Stomach (tissue), 9 donors: ENCODE results near the gene KRT4. TPM values are rescaled to one million over a fixed set of nuclear protein-coding genes. Genes with fewer than 3 reads are reported as not detected.

Experiments used
- DNase-seq, 2 donors: peaks; one replicate each; pipeline versions ENCODE4 v3.0.0 to v3.0.0-alpha.2; 2013 to 2019
- H3K27ac ChIP-seq, 5 donors: fragments of 200-600 bp in 4 of 5; sonication (generic) in 4 of 5; one replicate each; pipeline ENCODE4 v1.5.1; 2013 to 2019; ENCODE audit warnings: mild to moderate bottlenecking in 1 of 5, moderate library complexity in 1 of 5
- H3K27me3 ChIP-seq, 3 donors: fragments of 200-600 bp; sonication (generic); one replicate each; pipeline ENCODE4 v1.5.1; 2017 to 2019; ENCODE audit warnings: mixed run types in 1 of 3
- H3K36me3 ChIP-seq, 4 donors: fragments of 200-600 bp; sonication (generic); 1 replicate in 3 of 4; 2 replicates in 1 of 4; pipeline ENCODE4 v1.5.1; 2016 to 2019
- H3K4me1 ChIP-seq, 4 donors: fragments of 200-600 bp; sonication (generic); one replicate each; pipeline ENCODE4 v1.5.1; 2016 to 2019
- H3K4me3 ChIP-seq, 4 donors: fragments of 200-600 bp; sonication (generic) in 3 of 4; one replicate each; pipeline ENCODE4 v1.5.1; 2016 to 2019; ENCODE audit warnings: mild to moderate bottlenecking in 1 of 4
- H3K9me3 ChIP-seq, 4 donors: fragments of 200-600 bp; sonication (generic); one replicate each; pipeline ENCODE4 v1.5.1; 2016 to 2019
- EP300 ChIP-seq: sonication (generic); formaldehyde crosslinking; IDR thresholded peaks from one replicate; pipeline ENCODE4 v1.6.1; 2017; ENCODE audit warnings: antibody characterized with exemption
- POLR2A ChIP-seq, 4 donors: fragments of 450-650 bp; IDR thresholded peaks; one replicate each; pipeline ENCODE4 v1.6.1; 2016; ENCODE audit warnings: antibody characterized with exemption in 4 of 4, control low read depth in 2 of 4, mild to moderate bottlenecking in 1 of 4, moderate library complexity in 1 of 4
- POLR2AphosphoS5 ChIP-seq, 3 donors: sonication (generic); formaldehyde crosslinking; IDR thresholded peaks; one replicate each; pipeline ENCODE4 v1.6.1; 2016; ENCODE audit warnings: antibody characterized with exemption in 3 of 3
- WGBS, 5 donors: extraction: QIAGEN DNeasy Blood & Tissue Kit in 3 of 5; methylation state at CpG; one replicate each; pipeline versions ENCODE4 v1.1.5 to v1.1.7; 2013 to 2018; 5-methylcytosine and 5-hydroxymethylcytosine counted together
- intact Hi-C: fragments of 100-400 bp; cut with DNase I; formaldehyde crosslinking; loops from one replicate; pipeline ENCODE4 v1.15.1; 2023; ENCODE audit warnings: low total_unique reads
- polyA plus RNA-seq, 3 donors: library from polyadenylated mRNA; stranded (reverse); fragments of 200-250 nt; gene quantifications; one replicate each; pipeline ENCODE4 v1.2.3, GENCODE V29; 2013
- total RNA-seq, 5 donors: library from RNA; depleted of rRNA; stranded (reverse); fragments of >200 nt; gene quantifications; one replicate each; pipeline versions ENCODE4 v1.1.0 to v1.2.3, GENCODE V29; 2014 to 2016
- TF ChIP-seq, protein P1 (sequence below), 7 experiments: fragments of 450-650 bp in 4 of 7; fragments of 200-600 bp in 3 of 7; sonication (generic) in 3 of 7; IDR thresholded peaks; one replicate each; pipeline ENCODE4 v1.5.1; 2016 to 2019; ENCODE audit warnings: antibody characterized with exemption in 7 of 7, control low read depth in 2 of 7, mild to moderate bottlenecking in 1 of 7
- donor health status: healthy with polysubstance abuse.
- donor health status: Bipolar disorder and iron deficiency.
- donor health status: healthy.

Gene KRT4
- total and polyA plus RNA-seq, 8 donors, result 5.1 to 2,693 (median 11.2) TPM; not detected in 4

DNA sequence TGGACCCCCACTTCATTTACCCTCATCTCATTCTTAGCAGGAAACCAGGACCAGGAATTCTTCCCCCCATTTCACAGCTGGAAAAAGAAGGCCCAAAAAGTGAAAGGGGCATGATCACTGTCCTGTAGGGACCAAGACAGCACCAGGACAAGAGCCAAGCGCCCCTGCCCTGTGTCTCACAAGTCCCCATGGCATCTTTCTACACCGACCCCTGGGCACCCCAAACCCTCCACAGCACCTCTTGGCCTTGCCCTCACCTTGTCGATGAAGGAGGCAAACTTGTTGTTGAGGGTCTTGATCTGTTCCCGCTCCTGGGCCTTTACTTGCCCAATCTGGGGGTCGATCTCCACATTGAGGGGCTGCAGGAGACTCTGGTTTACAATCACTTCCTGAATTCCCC is 37.5 kb downstream of the KRT4 start:
- Histone ChIP-seq H3K36me3 (no peaks in the 10 kb centered on the region), H3K4me3 (no peak overlapping the region), H3K27ac (no peak overlapping the region), H3K9me3 (no peaks in the 10 kb centered on the region), H3K4me1 (no peaks in the 10 kb centered on the region), H3K27me3 (peaks cover 0 to 30% (median 0%) of the 10 kb centered on the region in 3 donors)
- DNase-seq, result no peak
- WGBS, 5 donors, result 80 to 89% (median 86%) methylated on average over 5 of the region's 5 CpGs
- intact Hi-C loops, result no loop called here
- TF ChIP-seq EP300 (no peak), POLR2AphosphoS5 (IDR thresholded peaks at IDR 0.05) (no peak), POLR2A (IDR thresholded peaks at IDR 0.05) (no peak)
- TF ChIP-seq, protein P1, sequence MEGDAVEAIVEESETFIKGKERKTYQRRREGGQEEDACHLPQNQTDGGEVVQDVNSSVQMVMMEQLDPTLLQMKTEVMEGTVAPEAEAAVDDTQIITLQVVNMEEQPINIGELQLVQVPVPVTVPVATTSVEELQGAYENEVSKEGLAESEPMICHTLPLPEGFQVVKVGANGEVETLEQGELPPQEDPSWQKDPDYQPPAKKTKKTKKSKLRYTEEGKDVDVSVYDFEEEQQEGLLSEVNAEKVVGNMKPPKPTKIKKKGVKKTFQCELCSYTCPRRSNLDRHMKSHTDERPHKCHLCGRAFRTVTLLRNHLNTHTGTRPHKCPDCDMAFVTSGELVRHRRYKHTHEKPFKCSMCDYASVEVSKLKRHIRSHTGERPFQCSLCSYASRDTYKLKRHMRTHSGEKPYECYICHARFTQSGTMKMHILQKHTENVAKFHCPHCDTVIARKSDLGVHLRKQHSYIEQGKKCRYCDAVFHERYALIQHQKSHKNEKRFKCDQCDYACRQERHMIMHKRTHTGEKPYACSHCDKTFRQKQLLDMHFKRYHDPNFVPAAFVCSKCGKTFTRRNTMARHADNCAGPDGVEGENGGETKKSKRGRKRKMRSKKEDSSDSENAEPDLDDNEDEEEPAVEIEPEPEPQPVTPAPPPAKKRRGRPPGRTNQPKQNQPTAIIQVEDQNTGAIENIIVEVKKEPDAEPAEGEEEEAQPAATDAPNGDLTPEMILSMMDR (IDR thresholded peaks at IDR 0.05), result no peak

DNA sequence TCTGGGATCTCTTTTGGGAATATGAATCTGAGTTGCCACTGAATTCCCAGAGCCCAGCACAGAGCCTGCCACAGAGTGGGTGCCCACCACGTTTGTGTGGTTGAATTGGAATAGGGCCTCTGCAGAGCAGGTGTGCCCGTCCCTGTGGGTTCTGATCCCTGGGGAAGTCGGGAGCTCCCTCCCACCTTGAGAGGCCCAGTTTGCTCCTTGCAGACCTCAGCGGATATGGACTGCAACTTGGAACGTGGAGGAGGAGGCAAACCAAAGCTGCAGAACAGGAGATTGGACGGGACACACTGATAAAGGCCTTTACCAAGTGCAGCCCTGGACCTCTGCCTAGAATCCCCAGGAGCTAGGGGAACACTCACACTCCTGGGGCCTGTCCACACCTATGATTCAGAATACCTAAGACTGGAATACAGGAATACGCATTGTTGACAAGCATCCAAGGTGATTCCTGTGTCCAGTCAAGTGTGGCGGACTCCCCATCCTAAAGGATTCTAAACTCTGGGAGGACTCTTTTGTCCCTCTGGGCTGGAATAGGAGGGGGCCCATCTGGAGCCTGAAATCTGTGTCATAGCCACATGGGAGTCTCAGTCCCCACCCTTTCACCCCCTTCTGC is 39.2 kb downstream of the KRT4 start:
- no peaks in the 10 kb centered on the region for H3K9me3 ChIP-seq
- no peaks in the 10 kb centered on the region for H3K4me1 ChIP-seq
- peaks cover 0 to 26% (median 0%) of the 10 kb centered on the region in 3 donors for H3K27me3 ChIP-seq
- DNase-seq, result no peak
- no peak overlapping the region for H3K27ac ChIP-seq
- no peak overlapping the region for H3K4me3 ChIP-seq
- no peaks in the 10 kb centered on the region for H3K36me3 ChIP-seq
- intact Hi-C loops, result no loop called here
- WGBS, 5 donors, result 65 to 82% (median 74%) methylated on average over 4 to 8 of the region's 8 CpGs
- TF ChIP-seq, protein P1 (IDR thresholded peaks at IDR 0.05), result no peak
- TF ChIP-seq POLR2A (IDR thresholded peaks at IDR 0.05) (no peak), EP300 (no peak), POLR2AphosphoS5 (IDR thresholded peaks at IDR 0.05) (no peak)

DNA sequence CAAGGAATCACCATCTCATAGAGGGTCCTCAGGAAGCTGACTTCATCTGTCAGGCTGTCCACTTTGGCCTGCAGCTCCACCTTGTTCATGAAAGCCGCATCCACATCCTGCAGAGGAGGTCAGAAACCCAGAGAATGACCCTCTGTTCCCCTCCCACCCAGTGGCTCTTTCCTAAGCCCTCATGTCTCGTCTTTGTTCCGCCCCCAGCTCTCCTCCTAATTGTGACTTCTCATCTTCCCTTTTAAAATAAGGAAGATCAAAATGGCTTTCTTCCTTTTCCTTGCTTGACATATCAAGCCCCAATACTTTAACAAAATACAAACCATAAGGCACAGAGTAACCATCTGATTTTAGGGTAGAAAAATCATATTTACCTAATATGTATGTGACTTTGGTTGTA is 41.1 kb downstream of the KRT4 start:
- WGBS, 5 donors, result 52 to 74% (median 65%) methylated on average over 3 of the region's 3 CpGs
- Histone ChIP-seq H3K36me3 (no peaks in the 10 kb centered on the region), H3K27me3 (peaks cover 0 to 22% (median 0%) of the 10 kb centered on the region in 3 donors), H3K27ac (no peak overlapping the region), H3K4me1 (no peaks in the 10 kb centered on the region), H3K9me3 (no peaks in the 10 kb centered on the region), H3K4me3 (no peak overlapping the region)
- no peak for DNase-seq
- intact Hi-C loops, result no loop called here
- TF ChIP-seq POLR2AphosphoS5 (IDR thresholded peaks at IDR 0.05), result no peak
- TF ChIP-seq, protein P1 (IDR thresholded peaks at IDR 0.05), result no peak
- TF ChIP-seq POLR2A (IDR thresholded peaks at IDR 0.05), result no peak
- TF ChIP-seq EP300, result no peak

DNA sequence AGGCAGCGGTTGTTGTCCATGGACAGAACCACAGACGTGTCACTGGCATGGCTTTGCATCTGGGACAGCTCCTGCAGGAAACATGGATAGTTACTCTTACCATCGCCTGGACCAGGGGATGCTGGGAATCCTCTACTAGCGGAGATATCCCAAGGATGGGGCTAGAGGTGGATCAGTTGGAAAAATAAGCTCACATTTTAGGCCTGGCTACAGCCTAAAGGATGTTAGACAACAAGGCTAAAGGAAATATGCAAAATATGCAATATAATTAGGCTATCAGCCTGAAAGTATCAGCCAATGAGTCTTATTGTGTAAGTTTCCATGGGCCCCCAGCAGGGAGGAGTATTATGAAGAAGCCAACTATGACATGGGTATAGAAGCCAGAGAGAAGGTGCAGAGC is 41.7 kb downstream of the KRT4 start:
- no peaks in the 10 kb centered on the region for H3K4me1 ChIP-seq
- peaks cover 0 to 16% (median 0%) of the 10 kb centered on the region in 3 donors for H3K27me3 ChIP-seq
- no peak overlapping the region for H3K27ac ChIP-seq
- H3K36me3 ChIP-seq, result no peaks in the 10 kb centered on the region
- intact Hi-C loops, result no loop called here
- TF ChIP-seq POLR2A (IDR thresholded peaks at IDR 0.05) (no peak), EP300 (no peak), POLR2AphosphoS5 (IDR thresholded peaks at IDR 0.05) (no peak)
- TF ChIP-seq, protein P1 (IDR thresholded peaks at IDR 0.05), result no peak
- WGBS, 5 donors, result 74 to 97% (median 88%) methylated on average over 3 to 4 of the region's 4 CpGs
- no peaks in the 10 kb centered on the region for H3K9me3 ChIP-seq
- no peak for DNase-seq
- no peak overlapping the region for H3K4me3 ChIP-seq
